Skeletal muscle satellite cell (primary cell): ENCODE data around the gene CASP14.
"Not testable (repeated sequence)": the region's sequence is repeated elsewhere in the genome, so short reads cannot be mapped to it uniquely, and the experiment has no call there.

Experiments
- H3K27me3 ChIP-seq: 2 replicates; pipeline ENCODE4 v1.7.0; 2013; ENCODE audit warnings: low read length; ENCODE audit not compliant: control insufficient read depth, insufficient read depth
- H3K36me3 ChIP-seq: 2 replicates; pipeline ENCODE4 v1.7.0; 2013; ENCODE audit warnings: mild to moderate bottlenecking, control low read depth, low read length; ENCODE audit not compliant: insufficient read depth
- H3K4me1 ChIP-seq: 2 replicates; pipeline ENCODE4 v1.7.0; 2013; ENCODE audit warnings: low read length; ENCODE audit not compliant: control insufficient read depth, insufficient read depth
- H3K4me2 ChIP-seq: 2 replicates; pipeline ENCODE4 v1.7.0; 2013; ENCODE audit warnings: mild to moderate bottlenecking, low read length
- H3K4me3 ChIP-seq: 2 replicates; pipeline ENCODE4 v1.7.0; 2013; ENCODE audit warnings: low read length
- H3K9ac ChIP-seq: 2 replicates; pipeline ENCODE4 v1.7.0; 2013; ENCODE audit warnings: mild to moderate bottlenecking, low read depth, low read length, moderate library complexity
- H3K9me3 ChIP-seq: replicated peaks from 2 replicates; pipeline ENCODE4 v1.7.0; 2013; ENCODE audit warnings: mild to moderate bottlenecking, control low read depth, low read length

CASP14 gene

GRCh38 chr19:15035795-15036311, 13.4 kb upstream of the CASP14 start:
- H3K9ac ChIP-seq = no peak overlapping the region
- H3K4me3 ChIP-seq = no peak overlapping the region
- H3K4me2 ChIP-seq = no peak overlapping the region
- no peaks in the 10 kb centered on the region for H3K36me3 ChIP-seq
- H3K4me1 ChIP-seq = no peaks in the 10 kb centered on the region
- H3K9me3 ChIP-seq = no peaks in the 10 kb centered on the region
- H3K27me3 ChIP-seq = no peaks in the 10 kb centered on the region

GRCh38 chr19:15037586-15037985, 11.7 kb upstream of the CASP14 start:
- H3K9me3 ChIP-seq = no peaks in the 10 kb centered on the region
- no peak overlapping the region for H3K4me3 ChIP-seq
- no peaks in the 10 kb centered on the region for H3K4me1 ChIP-seq
- no peaks in the 10 kb centered on the region for H3K36me3 ChIP-seq
- no peaks in the 10 kb centered on the region for H3K27me3 ChIP-seq
- H3K4me2 ChIP-seq = no peak overlapping the region
- H3K9ac ChIP-seq = no peak overlapping the region

DNA sequence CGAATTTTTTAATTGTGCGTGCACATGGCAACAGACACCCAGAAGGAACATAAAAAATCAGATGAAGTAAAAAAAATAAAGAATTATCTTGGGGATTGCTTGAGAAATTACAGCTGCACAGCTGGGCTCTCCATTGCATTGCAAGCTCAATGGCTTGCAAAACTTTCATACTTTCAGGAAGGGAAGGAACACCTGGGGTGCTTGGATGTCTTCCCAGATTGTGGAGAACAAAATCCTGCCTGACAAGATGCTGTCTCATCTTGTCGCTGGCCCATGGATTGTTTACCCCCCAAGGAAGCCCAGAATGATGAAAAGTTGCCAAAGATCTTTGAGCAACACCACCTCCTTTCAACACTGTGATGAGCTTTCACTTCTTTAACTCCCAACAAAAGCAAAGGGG, 11.0 kb upstream of the CASP14 start:
- Histone ChIP-seq H3K4me2 (no peak overlapping the region), H3K4me3 (no peak overlapping the region), H3K9me3 (no peaks in the 10 kb centered on the region), H3K27me3 (no peaks in the 10 kb centered on the region), H3K9ac (no peak overlapping the region), H3K4me1 (no peaks in the 10 kb centered on the region), H3K36me3 (no peaks in the 10 kb centered on the region)

DNA sequence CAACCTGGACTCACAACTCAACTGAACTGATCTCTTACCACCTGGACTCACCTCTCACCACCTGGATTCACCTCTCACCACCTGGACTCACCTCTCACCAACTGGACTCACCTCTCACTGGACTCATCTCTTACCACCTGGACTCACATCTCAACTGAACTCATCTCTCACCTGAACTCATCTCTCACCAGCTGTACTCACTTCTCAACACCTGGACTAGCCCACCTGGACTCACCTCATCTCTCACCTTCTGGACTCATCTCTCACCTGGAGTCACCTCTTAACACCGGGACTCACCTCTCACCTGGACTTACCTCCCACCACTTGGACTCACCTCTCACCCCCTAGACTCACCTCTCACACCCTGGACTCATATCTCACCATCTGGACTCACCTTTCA, 7.3 kb upstream of the CASP14 start:
- Histone ChIP-seq H3K36me3 (no peaks in the 10 kb centered on the region), H3K4me3 (no peak overlapping the region), H3K9me3 (no peaks in the 10 kb centered on the region), H3K9ac (no peak overlapping the region), H3K27me3 (no peaks in the 10 kb centered on the region), H3K4me1 (no peaks in the 10 kb centered on the region), H3K4me2 (no peak overlapping the region)

- no peaks in the 10 kb centered on the region for H3K9me3 ChIP-seq
- no peaks in the 10 kb centered on the region for H3K27me3 ChIP-seq
- no peak overlapping the region for H3K9ac ChIP-seq
- H3K36me3 ChIP-seq = no peaks in the 10 kb centered on the region
- H3K4me2 ChIP-seq = no peak overlapping the region
- no peak overlapping the region for H3K4me3 ChIP-seq
- H3K4me1 ChIP-seq = no peaks in the 10 kb centered on the region
Measured at GRCh38 chr19:15042826-15043225, 6.5 kb upstream of the CASP14 start.

- H3K4me2 ChIP-seq = no peak overlapping the region
- H3K4me3 ChIP-seq = no peak overlapping the region
- no peaks in the 10 kb centered on the region for H3K27me3 ChIP-seq
- H3K9ac ChIP-seq = no peak overlapping the region
- H3K4me1 ChIP-seq = no peaks in the 10 kb centered on the region
- H3K9me3 ChIP-seq = no peaks in the 10 kb centered on the region
- no peaks in the 10 kb centered on the region for H3K36me3 ChIP-seq
Measured at GRCh38 chr19:15045506-15045905, 3.8 kb upstream of the CASP14 start.

- Histone ChIP-seq H3K4me3 (no peak overlapping the region), H3K4me1 (no peaks in the 10 kb centered on the region), H3K9me3 (no peaks in the 10 kb centered on the region), H3K36me3 (no peaks in the 10 kb centered on the region), H3K9ac (no peak overlapping the region), H3K4me2 (no peak overlapping the region), H3K27me3 (no peaks in the 10 kb centered on the region)
Measured at GRCh38 chr19:15047680-15048079, 1.6 kb upstream of the CASP14 start.

GRCh38 chr19:15048128-15048527, 1.2 kb upstream of the CASP14 start:
- H3K9me3 ChIP-seq = no peaks in the 10 kb centered on the region
- no peaks in the 10 kb centered on the region for H3K27me3 ChIP-seq
- H3K4me2 ChIP-seq = no peak overlapping the region
- no peaks in the 10 kb centered on the region for H3K4me1 ChIP-seq
- no peaks in the 10 kb centered on the region for H3K36me3 ChIP-seq
- H3K4me3 ChIP-seq = no peak overlapping the region
- no peak overlapping the region for H3K9ac ChIP-seq

DNA sequence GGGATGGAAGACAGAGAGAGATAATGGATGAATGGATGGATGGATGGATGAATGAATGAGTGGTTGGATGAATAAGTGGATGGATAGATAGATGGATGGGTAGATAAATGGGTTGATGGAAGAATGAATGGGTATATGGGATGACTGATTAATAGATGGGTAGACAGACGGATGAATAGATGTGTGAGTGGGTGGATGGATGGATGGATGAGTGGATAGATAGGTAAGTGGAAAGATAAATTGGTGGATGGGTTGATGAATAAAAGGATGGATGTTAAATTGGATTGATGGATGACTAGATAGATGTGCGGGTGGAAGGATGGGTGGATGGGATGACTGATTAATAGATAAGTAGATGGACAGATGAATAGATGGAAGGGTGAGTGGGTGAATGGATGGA, 1.4 kb downstream of the CASP14 start:
- Histone ChIP-seq H3K9me3 (no peaks in the 10 kb centered on the region), H3K9ac (no peak overlapping the region), H3K4me1 (no peaks in the 10 kb centered on the region), H3K36me3 (no peaks in the 10 kb centered on the region), H3K27me3 (no peaks in the 10 kb centered on the region), H3K4me2 (no peak overlapping the region), H3K4me3 (no peak overlapping the region)

DNA sequence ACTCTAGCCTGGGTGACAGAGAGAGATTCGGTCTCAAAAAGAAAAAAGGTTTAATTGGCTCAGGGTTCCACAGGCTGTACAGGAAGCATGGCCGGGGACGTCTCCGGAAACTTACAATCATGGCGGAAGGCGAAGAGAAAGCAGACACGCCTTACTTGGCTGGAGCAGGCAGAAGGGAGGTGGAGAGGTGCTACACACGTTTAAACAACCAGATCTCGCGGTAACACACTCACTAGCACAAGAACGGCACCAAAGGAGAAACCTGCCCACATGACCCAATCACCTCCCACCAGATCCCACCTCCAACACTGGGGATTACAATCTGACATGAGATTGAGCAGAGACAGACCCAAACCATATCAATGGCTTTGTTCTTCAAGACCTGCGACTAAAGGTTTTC, 12.8 kb downstream of the CASP14 start:
- no peaks in the 10 kb centered on the region for H3K4me1 ChIP-seq
- no peaks in the 10 kb centered on the region for H3K27me3 ChIP-seq
- H3K9me3 ChIP-seq = no peaks in the 10 kb centered on the region
- H3K36me3 ChIP-seq = no peaks in the 10 kb centered on the region
- H3K4me3 ChIP-seq = no peak overlapping the region
- no peak overlapping the region for H3K9ac ChIP-seq
- H3K4me2 ChIP-seq = no peak overlapping the region

- not testable (repeated sequence) for H3K4me1 ChIP-seq, H3K9me3 ChIP-seq, H3K4me2 ChIP-seq, H3K9ac ChIP-seq, H3K27me3 ChIP-seq, H3K36me3 ChIP-seq, H3K4me3 ChIP-seq
Measured at GRCh38 chr19:15070386-15070785, 21.1 kb downstream of the CASP14 start.

DNA sequence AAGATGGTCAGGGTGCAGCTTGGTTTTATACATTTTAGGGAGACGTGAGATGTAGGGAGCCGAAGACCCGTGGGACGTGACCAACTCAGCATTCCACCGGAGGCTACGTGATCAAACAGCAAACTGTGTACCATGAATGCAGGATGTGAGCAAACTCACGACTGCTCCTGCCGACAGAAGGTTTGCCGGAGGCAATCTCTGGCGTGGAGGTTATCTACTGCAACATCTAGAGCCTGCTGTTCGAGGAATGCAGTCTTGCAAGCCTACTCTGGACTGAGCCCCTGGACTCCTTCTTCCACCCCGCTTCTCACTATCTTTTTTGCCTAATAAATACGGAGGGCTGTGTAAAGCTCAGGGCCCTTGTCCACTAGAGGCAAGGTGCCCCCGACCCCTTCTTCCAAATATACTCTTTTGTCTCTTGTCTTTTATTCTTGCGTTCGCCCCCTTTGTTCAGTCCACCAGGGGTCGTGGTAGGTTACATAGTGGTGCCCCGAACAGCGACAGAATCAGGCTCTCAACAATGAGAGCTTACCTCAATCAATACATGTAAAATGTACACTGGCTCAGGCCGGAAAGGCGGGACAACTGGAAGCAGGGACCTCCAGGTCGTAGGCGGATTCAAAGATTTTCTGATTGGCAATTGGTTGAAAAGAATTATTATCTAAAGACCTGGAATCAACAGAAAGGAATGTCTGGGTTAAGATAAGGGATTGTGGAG, 23.8 kb downstream of the CASP14 start:
- H3K4me1 ChIP-seq = no peaks in the 10 kb centered on the region
- H3K27me3 ChIP-seq = peaks cover 1% of the 10 kb centered on the region
- no peak overlapping the region for H3K9ac ChIP-seq

More for the DNA sequence above, 23.8 kb downstream of the CASP14 start:
- Histone ChIP-seq H3K4me3 (no peak overlapping the region), H3K4me2 (no peak overlapping the region), H3K9me3 (no peaks in the 10 kb centered on the region), H3K36me3 (no peaks in the 10 kb centered on the region)
